Keratinocyte (primary cell): Measurements from ENCODE around the gene NDUFAF8. TPM values are rescaled to one million over a fixed set of nuclear protein-coding genes. Genes with fewer than 3 reads are reported as not detected.

Experiments used
- DNase-seq: peaks from one replicate; pipeline ENCODE4 v3.0.0-alpha.2; 2011; ENCODE audit warnings: low read depth, missing footprints, low spot score
- FAIRE-seq: peaks from 2 replicates; lab custom pipeline; 2011; peaks lifted over from hg19 to GRCh38; lab: Jason Lieb, UNC
- H2AFZ ChIP-seq: 2 replicates; pipeline ENCODE4 v1.6.0; 2012; ENCODE audit warnings: low read length, control low read depth, inconsistent platforms; ENCODE audit not compliant: control insufficient read depth
- H3K27ac ChIP-seq: 2 replicates; pipeline ENCODE4 v1.5.1; 2011; ENCODE audit warnings: low read length; ENCODE audit not compliant: control insufficient read depth, insufficient read depth
- H3K27me3 ChIP-seq: 3 replicates; pipeline ENCODE4 v1.6.0; 2011; ENCODE audit warnings: low read length; ENCODE audit not compliant: control insufficient read depth, insufficient read depth; ENCODE audit errors: extremely low read depth
- H3K36me3 ChIP-seq, 2 experiments: 2 replicates in 1 of 2; 3 replicates in 1 of 2; pipeline ENCODE4 v1.5.1; 2011; ENCODE audit warnings: low read length in 2 of 2, mild to moderate bottlenecking in 1 of 2; ENCODE audit not compliant: control insufficient read depth in 2 of 2, insufficient read depth in 2 of 2; ENCODE audit errors: extremely low read depth in 1 of 2
- H3K4me1 ChIP-seq: 3 replicates; pipeline ENCODE4 v1.5.1; 2011; ENCODE audit warnings: low read length; ENCODE audit not compliant: control insufficient read depth, insufficient read depth; ENCODE audit errors: extremely low read depth
- H3K4me2 ChIP-seq: 3 replicates; pipeline ENCODE4 v1.6.0; 2011; ENCODE audit warnings: low read depth, low read length; ENCODE audit not compliant: control insufficient read depth, insufficient read depth; ENCODE audit errors: extremely low read depth
- H3K4me3 ChIP-seq, 3 experiments: fragments of 200-600 bp in 1 of 3; sonication (generic) in 1 of 3; 2 replicates in 2 of 3; 3 replicates in 1 of 3; pipeline ENCODE4 v1.5.1; 2011 to 2016; ENCODE audit warnings: low read length in 3 of 3, mild to moderate bottlenecking in 3 of 3, control low read depth in 2 of 3, inconsistent platforms in 1 of 3, low read depth in 1 of 3, mixed read lengths in 1 of 3, mixed run types in 1 of 3, moderate library complexity in 1 of 3; ENCODE audit not compliant: control insufficient read depth in 2 of 3, insufficient read depth in 2 of 3; ENCODE audit errors: extremely low read depth in 1 of 3
- H3K79me2 ChIP-seq: 2 replicates; pipeline ENCODE4 v1.6.0; 2012; ENCODE audit warnings: low read length; ENCODE audit not compliant: control insufficient read depth, insufficient read depth
- H3K9ac ChIP-seq: 3 replicates; pipeline ENCODE4 v1.6.0; 2011; ENCODE audit warnings: low read length; ENCODE audit not compliant: control insufficient read depth, insufficient read depth; ENCODE audit errors: extremely low read depth
- H3K9me1 ChIP-seq: 3 replicates; pipeline ENCODE4 v1.6.0; 2011; ENCODE audit warnings: low read length; ENCODE audit not compliant: control insufficient read depth, insufficient read depth; ENCODE audit errors: extremely low read depth
- H3K9me3 ChIP-seq: 2 replicates; pipeline ENCODE4 v1.5.1; 2012; ENCODE audit warnings: low read depth, low read length; ENCODE audit not compliant: control insufficient read depth
- H4K20me1 ChIP-seq: 3 replicates; pipeline ENCODE4 v1.6.0; 2011; ENCODE audit warnings: low read length; ENCODE audit not compliant: control insufficient read depth, insufficient read depth; ENCODE audit errors: extremely low read depth
- EZH2 ChIP-seq: IDR thresholded peaks from one replicate; pipeline ENCODE4 v1.6.1; 2012; ENCODE audit warnings: inconsistent platforms, mild to moderate bottlenecking, low read length, moderate library complexity
- dilution Hi-C: fragments of 300-500 bp; cut with MboI; formaldehyde crosslinking; loops from one replicate; pipeline ENCODE4 v1.7.0; 2020; ENCODE audit warnings: low sequenced_read_pairs; ENCODE audit not compliant: extremely low pct_ligation_motif_present
- polyA plus RNA-seq, 5 experiments: library from polyadenylated mRNA; depleted of rRNA in 3 of 5; stranded (reverse) in 3 of 5; stranded (forward) in 1 of 5; unstranded in 1 of 5; fragments of >200 nt; gene quantifications; 1 replicate in 1 of 5; 2 replicates in 3 of 5; 3 replicates in 1 of 5; pipeline versions ENCODE4 v1.2.1 to v1.2.3, GENCODE V29; 2011 to 2012; ENCODE audit warnings: missing spikeins in 2 of 5, low read depth in 1 of 5, low replicate concordance in 1 of 5
- TF ChIP-seq, protein P1 (sequence below), 3 experiments: IDR thresholded peaks in 1 of 3; conservative IDR thresholded peaks in 1 of 3; optimal IDR thresholded peaks in 1 of 3; 2 replicates in 2 of 3; 3 replicates in 1 of 3; pipeline versions ENCODE3 to v1.5.1; 2011; ENCODE audit warnings: low read length in 3 of 3, mild to moderate bottlenecking in 3 of 3, moderate library complexity in 2 of 3, control low read depth in 1 of 3, inconsistent platforms in 1 of 3; ENCODE audit not compliant: insufficient read depth in 2 of 3; ENCODE audit errors: extremely low read depth in 1 of 3

Gene NDUFAF8
- polyA plus RNA-seq, 1 donor (not counting 4 experiments of a cell fraction or from before 2014, with no cell fraction given): 171 TPM

GRCh38 chr17:81260641-81261040 is 21.5 kb downstream of the NDUFAF8 start:
- no peak overlapping the region for H2AFZ ChIP-seq
- no peaks in the 10 kb centered on the region for H3K9me1 ChIP-seq
- H3K4me3 ChIP-seq: no peak overlapping the region
- H3K36me3 ChIP-seq: peaks cover 25 to 49% of the 10 kb centered on the region in 2 experiments
- no peak overlapping the region for H3K9ac ChIP-seq
- H3K79me2 ChIP-seq: no peaks in the 10 kb centered on the region
- no peak for DNase-seq
- no peak overlapping the region for H3K27ac ChIP-seq
- H3K9me3 ChIP-seq: no peaks in the 10 kb centered on the region
- no peak for FAIRE-seq
- no peak overlapping the region for H3K4me2 ChIP-seq
- H3K27me3 ChIP-seq: no peaks in the 10 kb centered on the region
- H4K20me1 ChIP-seq: no peaks in the 10 kb centered on the region
- dilution Hi-C loops: no loop called here
- no peak for TF ChIP-seq EZH2
- TF ChIP-seq, protein P1, sequence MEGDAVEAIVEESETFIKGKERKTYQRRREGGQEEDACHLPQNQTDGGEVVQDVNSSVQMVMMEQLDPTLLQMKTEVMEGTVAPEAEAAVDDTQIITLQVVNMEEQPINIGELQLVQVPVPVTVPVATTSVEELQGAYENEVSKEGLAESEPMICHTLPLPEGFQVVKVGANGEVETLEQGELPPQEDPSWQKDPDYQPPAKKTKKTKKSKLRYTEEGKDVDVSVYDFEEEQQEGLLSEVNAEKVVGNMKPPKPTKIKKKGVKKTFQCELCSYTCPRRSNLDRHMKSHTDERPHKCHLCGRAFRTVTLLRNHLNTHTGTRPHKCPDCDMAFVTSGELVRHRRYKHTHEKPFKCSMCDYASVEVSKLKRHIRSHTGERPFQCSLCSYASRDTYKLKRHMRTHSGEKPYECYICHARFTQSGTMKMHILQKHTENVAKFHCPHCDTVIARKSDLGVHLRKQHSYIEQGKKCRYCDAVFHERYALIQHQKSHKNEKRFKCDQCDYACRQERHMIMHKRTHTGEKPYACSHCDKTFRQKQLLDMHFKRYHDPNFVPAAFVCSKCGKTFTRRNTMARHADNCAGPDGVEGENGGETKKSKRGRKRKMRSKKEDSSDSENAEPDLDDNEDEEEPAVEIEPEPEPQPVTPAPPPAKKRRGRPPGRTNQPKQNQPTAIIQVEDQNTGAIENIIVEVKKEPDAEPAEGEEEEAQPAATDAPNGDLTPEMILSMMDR (optimal IDR thresholded peaks at IDR 0.05 in 1 of 3, IDR thresholded peaks at IDR 0.05 in 1 of 3, conservative IDR thresholded peaks at IDR 0.05 in 1 of 3; ENCODE audit: extremely low read depth in 1 of 3, insufficient read depth in 2 of 3, low read length in 3 of 3): no peak
- peaks cover 5% of the 10 kb centered on the region for H3K4me1 ChIP-seq

DNA sequence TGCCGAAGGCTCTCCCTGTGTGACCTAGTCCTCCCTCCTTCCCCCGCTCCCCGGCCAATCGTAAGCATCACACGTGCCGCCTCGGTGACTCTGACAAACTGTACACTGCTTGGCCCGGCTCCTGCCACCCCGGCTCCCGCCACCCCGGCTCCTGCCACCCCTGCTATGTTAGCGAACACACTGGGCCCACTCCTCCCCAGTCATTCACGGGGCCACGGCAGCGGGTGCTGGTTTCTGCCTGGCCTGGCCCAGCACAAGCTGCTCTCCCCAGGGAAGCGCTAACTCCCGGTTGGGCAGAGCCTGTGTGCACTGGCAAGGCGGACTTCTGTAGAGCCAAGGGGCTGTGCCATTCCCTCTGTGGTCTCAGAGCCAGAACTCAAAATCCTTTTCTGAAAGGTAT is 22.0 kb downstream of the NDUFAF8 start:
- no peak for FAIRE-seq
- dilution Hi-C loops: no loop called here
- no peak overlapping the region for H3K9ac ChIP-seq
- peaks cover under 1% of the 10 kb centered on the region for H3K4me1 ChIP-seq
- H3K4me2 ChIP-seq: no peak overlapping the region
- H3K9me1 ChIP-seq: no peaks in the 10 kb centered on the region
- no peak for TF ChIP-seq EZH2
- TF ChIP-seq, protein P1 (optimal IDR thresholded peaks at IDR 0.05 in 1 of 3, IDR thresholded peaks at IDR 0.05 in 1 of 3, conservative IDR thresholded peaks at IDR 0.05 in 1 of 3; ENCODE audit: extremely low read depth in 1 of 3, insufficient read depth in 2 of 3, low read length in 3 of 3): no peak
- no peaks in the 10 kb centered on the region for H3K79me2 ChIP-seq
- peaks cover 29 to 46% of the 10 kb centered on the region in 2 experiments for H3K36me3 ChIP-seq
- H3K27me3 ChIP-seq: no peaks in the 10 kb centered on the region
- no peak overlapping the region for H3K27ac ChIP-seq
- no peak overlapping the region for H3K4me3 ChIP-seq
- no peak for DNase-seq
- H2AFZ ChIP-seq: no peak overlapping the region
- no peaks in the 10 kb centered on the region for H3K9me3 ChIP-seq
- H4K20me1 ChIP-seq: no peaks in the 10 kb centered on the region
